ENCODE measurements around the gene VAPA. TPM values are rescaled to one million over a fixed set of nuclear protein-coding genes. Genes with fewer than 3 reads are reported as not detected.

VAPA gene
- total and polyA plus RNA-seq, 10 of the 15 experiments (the other 5 are each of a cell fraction or from before 2014, with no cell fraction given), result 70.9 to 252 (median 166) TPM

DNA sequence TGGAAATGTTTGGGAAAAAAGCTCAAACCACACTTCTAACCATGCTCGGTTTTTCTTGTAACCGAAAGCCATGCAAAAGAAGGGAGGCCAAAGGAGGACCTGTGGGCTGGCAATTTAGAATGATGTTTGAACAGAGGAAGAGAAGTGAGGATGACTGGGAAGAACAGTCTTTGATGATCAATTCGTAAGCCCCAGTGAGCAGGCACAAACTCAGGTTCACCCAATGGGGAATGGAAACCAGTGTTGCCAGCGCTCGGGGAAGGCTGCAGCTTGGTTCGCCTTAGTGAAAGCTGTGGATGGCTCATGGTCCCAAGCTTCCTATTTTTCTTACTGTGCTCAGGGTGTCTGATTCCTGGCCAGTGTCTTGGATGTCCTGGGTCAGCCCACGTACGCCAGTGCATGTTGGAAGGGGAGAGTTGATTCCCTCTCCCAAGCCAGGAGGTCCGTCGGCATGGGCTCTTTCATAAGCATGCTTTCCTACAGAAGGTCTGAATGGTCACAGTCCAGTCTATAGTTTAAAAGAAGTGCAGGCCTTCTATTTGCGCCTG is 79.2 kb downstream of the VAPA start (continued):
- TF ChIP-seq SMAD5 (IDR thresholded peaks at IDR 0.05; ENCODE audit: low read depth), result no peak

DNA sequence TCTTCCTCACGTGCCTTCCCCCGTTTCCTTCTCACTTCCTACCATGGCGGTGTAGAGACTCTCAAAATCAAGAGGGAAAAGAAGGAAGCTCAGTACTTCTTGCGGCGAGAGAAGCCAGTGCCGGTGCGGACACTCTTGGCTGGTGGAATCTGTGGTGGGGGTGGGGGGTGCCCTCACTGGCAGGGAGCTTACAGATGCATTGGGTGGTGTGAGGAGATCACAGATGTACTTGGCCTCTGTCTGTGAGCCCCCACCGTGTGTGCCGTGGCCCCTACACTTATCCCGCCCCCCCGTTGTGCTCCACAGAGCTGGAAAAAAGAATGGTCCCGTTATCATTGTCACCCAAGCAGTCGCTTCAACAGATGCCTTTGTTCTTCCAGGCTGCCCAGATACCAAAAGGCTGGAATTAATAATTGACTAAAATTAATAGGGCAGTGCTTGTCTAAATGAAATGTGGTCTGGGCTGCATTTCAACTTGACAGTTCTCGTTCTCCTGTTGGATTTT is 79.8 kb downstream of the VAPA start:
- ChIA-PET SMC1A (ENCODE audit: uncharacterized antibody, unreplicated experiment) (no interaction called here), POLR2A (no interaction called here), RAD21 (ENCODE audit: unreplicated experiment) (no interaction called here), CTCF (no interaction called here)
- Histone ChIP-seq H2AFZ (ENCODE audit: control insufficient read depth, low read depth, low read length) (no peak overlapping the region), H3K9ac (ENCODE audit: control insufficient read depth, insufficient read depth, low read length) (no peak overlapping the region), H4K20me1 (ENCODE audit: control insufficient read depth, insufficient read depth) (no peaks in the 10 kb centered on the region), H3K4me3 (no peak overlapping the region), H3K79me2 (ENCODE audit: control insufficient read depth, insufficient read depth, low read length) (no peaks in the 10 kb centered on the region), H3K36me3 (ENCODE audit: control insufficient read depth in 2 of 2, insufficient read depth in 2 of 2, low read length in 1 of 2) (no peaks in the 10 kb centered on the region), H3K4me2 (ENCODE audit: control insufficient read depth, insufficient read depth) (no peak overlapping the region), H3K9me3 (replicated peaks; ENCODE audit: control insufficient read depth, insufficient read depth, low read length) (peaks cover 2% of the 10 kb centered on the region; the same call in 2 of the 3 replicates), H3K27me3 (replicated peaks in 1 of 2; ENCODE audit: control insufficient read depth in 2 of 2, insufficient read depth in 2 of 2, low read length in 1 of 2) (no peaks in the 10 kb centered on the region; a peak in 1 of 4 replicates), H3K4me1 (ENCODE audit: control insufficient read depth, insufficient read depth, low read length) (no peaks in the 10 kb centered on the region), H3K27ac (ENCODE audit: control insufficient read depth, insufficient read depth) (no peak overlapping the region)
- FAIRE-seq, result no peak
- 54% methylated on average over 14 of the region's 14 CpGs for WGBS (ENCODE audit: insufficient coverage, insufficient replicate concordance, low lambda C conversion rate, missing lambda C conversion rate)
- no peak for DNase-seq (ENCODE audit: low read depth, low spot score)
- no peak for ATAC-seq
- no TSS peak for BruUV-seq (replicated peaks)
- intact Hi-C loops (cut with micrococcal nuclease; ENCODE audit: unreplicated experiment) (no loop called here), in situ Hi-C loops (cut with MboI) (no loop called here)
- TF ChIP-seq MEF2B (IDR thresholded peaks at IDR 0.05; ENCODE audit: partially characterized antibody, poor library complexity, severe bottlenecking) (no peak), CHD4 (IDR thresholded peaks at IDR 0.05) (no peak), SUPT20H (IDR thresholded peaks at IDR 0.05; ENCODE audit: borderline replicate concordance, control insufficient read depth, low read depth, low read length) (no peak)
- TF ChIP-seq, protein P1, sequence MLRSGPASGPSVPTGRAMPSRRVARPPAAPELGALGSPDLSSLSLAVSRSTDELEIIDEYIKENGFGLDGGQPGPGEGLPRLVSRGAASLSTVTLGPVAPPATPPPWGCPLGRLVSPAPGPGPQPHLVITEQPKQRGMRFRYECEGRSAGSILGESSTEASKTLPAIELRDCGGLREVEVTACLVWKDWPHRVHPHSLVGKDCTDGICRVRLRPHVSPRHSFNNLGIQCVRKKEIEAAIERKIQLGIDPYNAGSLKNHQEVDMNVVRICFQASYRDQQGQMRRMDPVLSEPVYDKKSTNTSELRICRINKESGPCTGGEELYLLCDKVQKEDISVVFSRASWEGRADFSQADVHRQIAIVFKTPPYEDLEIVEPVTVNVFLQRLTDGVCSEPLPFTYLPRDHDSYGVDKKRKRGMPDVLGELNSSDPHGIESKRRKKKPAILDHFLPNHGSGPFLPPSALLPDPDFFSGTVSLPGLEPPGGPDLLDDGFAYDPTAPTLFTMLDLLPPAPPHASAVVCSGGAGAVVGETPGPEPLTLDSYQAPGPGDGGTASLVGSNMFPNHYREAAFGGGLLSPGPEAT (IDR thresholded peaks at IDR 0.05; ENCODE audit: low read depth), result no peak

All from GM12878 (cell line).